Muscle of leg (tissue), 16 donors: ENCODE data around the gene LMF2. TPM values are rescaled to one million over a fixed set of nuclear protein-coding genes. Genes with fewer than 3 reads are reported as not detected.

ENCODE experiments used
- DNase-seq: peaks from one replicate; pipeline ENCODE4 v3.0.0; 2013
- H3K27ac ChIP-seq: one replicate; pipeline ENCODE4 v1.5.1; 2013; ENCODE audit warnings: mild to moderate bottlenecking, low read length, control low read depth
- H3K27me3 ChIP-seq: one replicate; pipeline ENCODE4 v1.6.1; 2013; ENCODE audit warnings: low read length; ENCODE audit not compliant: control insufficient read depth, insufficient read depth
- H3K36me3 ChIP-seq: one replicate; pipeline ENCODE4 v1.6.1; 2013; ENCODE audit warnings: low read length; ENCODE audit not compliant: control insufficient read depth, insufficient read depth
- H3K4me1 ChIP-seq: one replicate; pipeline ENCODE4 v1.6.1; 2013; ENCODE audit warnings: low read length; ENCODE audit not compliant: control insufficient read depth, insufficient read depth
- H3K4me3 ChIP-seq: one replicate; pipeline ENCODE4 v1.5.1; 2013; ENCODE audit warnings: low read length, control low read depth
- H3K9me3 ChIP-seq: replicated peaks from 2 replicates; pipeline ENCODE4 v1.6.1; 2013; ENCODE audit warnings: low read depth, low read length; ENCODE audit not compliant: control insufficient read depth
- WGBS: methylation state at CpG from one replicate; pipeline ENCODE4 v1.1.5; 2013; ENCODE audit warnings: missing lambda C conversion rate; ENCODE audit not compliant: insufficient coverage; 5-methylcytosine and 5-hydroxymethylcytosine counted together
- long read RNA-seq, 11 donors: transcript quantifications; one replicate each; lab custom pipeline, GENCODE V29; 2026
- polyA plus RNA-seq, 8 donors: library from polyadenylated mRNA; unstranded; fragments of 120-200 nt; gene quantifications; one replicate each; pipeline versions ENCODE4 v1.2.1 to v1.2.3, GENCODE V29; 2013; ENCODE audit warnings: inconsistent platforms in 1 of 8, low replicate concordance in 1 of 8; ENCODE audit not compliant: insufficient read length in 8 of 8, insufficient read depth in 1 of 8
- total RNA-seq: library from RNA; stranded (reverse); fragments of 120-200 nt; gene quantifications from one replicate; pipeline ENCODE4 v1.2.4, GENCODE V29; 2013

Gene LMF2
- total RNA-seq: 27.0 TPM
- 10 to 100 TPM; 35.5 to 54.1 (median 44.9) TPM for polyA plus RNA-seq
- long read RNA-seq, donor 1, partial matches to known transcripts: 0 of 1 reads
- long read RNA-seq, donor 1, other reads (novel, unspliced or antisense): 0 of 1 reads
- long read RNA-seq, donor 2: 0 reads
- long read RNA-seq, donor 3, transcript LMF2-202 (14 exons, 2,582 nt): major isoform, 6 of 6 reads
- long read RNA-seq, donor 3, partial matches to known transcripts: 0 of 6 reads
- long read RNA-seq, donor 3, other reads (novel, unspliced or antisense): 0 of 6 reads
- long read RNA-seq, donor 4, partial matches to known transcripts: 0 of 3 reads
- long read RNA-seq, donor 4, other reads (novel, unspliced or antisense): 0 of 3 reads
- long read RNA-seq, donor 5, transcript LMF2-202 (14 exons, 2,582 nt): major isoform, 18 of 19 reads
- long read RNA-seq, donor 5, partial matches to known transcripts: 0 of 19 reads
- long read RNA-seq, donor 5, other reads (novel, unspliced or antisense): 0 of 19 reads
- long read RNA-seq, donor 6, transcript LMF2-202 (14 exons, 2,582 nt): major isoform, 6 of 29 reads
- long read RNA-seq, donor 6, partial matches to known transcripts: 16 of 29 reads
- long read RNA-seq, donor 6, other reads (novel, unspliced or antisense): 6 of 29 reads
- long read RNA-seq, donor 7, partial matches to known transcripts: 0 of 4 reads
- long read RNA-seq, donor 7, other reads (novel, unspliced or antisense): 0 of 4 reads
- long read RNA-seq, donor 8, partial matches to known transcripts: 0 of 2 reads
- long read RNA-seq, donor 8, other reads (novel, unspliced or antisense): 0 of 2 reads
- long read RNA-seq, donor 9, partial matches to known transcripts: 10 of 13 reads
- long read RNA-seq, donor 9, other reads (novel, unspliced or antisense): 0 of 13 reads
- long read RNA-seq, donor 10, transcript LMF2-202 (14 exons, 2,582 nt): major isoform, 6 of 6 reads
- long read RNA-seq, donor 10, partial matches to known transcripts: 0 of 6 reads
- long read RNA-seq, donor 10, other reads (novel, unspliced or antisense): 0 of 6 reads
- long read RNA-seq, donor 11, transcript LMF2-202 (14 exons, 2,582 nt): major isoform, 7 of 7 reads
- long read RNA-seq, donor 11, partial matches to known transcripts: 0 of 7 reads
- long read RNA-seq, donor 11, other reads (novel, unspliced or antisense): 0 of 7 reads

DNA sequence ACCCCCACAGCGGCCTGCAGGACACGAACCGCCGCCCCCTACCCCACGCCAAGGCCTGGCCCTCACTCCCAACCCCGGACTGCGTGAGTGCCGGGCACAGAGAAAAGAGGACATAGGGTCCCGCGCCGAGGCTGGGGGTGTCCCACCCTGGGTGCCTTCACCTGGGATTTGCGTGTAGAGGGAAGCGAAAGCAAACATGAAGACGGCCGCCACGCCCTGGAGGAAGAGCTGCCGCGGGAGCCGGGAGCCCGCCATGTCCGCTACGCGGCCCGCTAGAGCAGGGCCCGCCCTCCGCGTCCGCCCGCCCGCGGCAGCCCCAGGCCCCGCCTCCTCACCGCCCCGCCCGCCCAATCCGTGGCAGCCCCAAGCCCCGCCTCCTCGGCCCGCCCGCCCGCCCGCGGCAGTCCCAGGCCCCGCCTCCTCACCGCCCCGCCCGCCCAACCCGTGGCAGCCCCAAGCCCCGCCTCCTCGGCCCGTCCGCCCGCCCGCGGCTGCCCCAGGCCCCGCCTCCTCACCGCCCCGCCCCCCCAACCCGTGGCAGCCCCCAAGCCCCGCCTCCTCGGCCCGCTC lies at the start of gene LMF2:
Gene LMF2, minus strand, starts transcription at position 282 of the 570 bp plus-strand sequence. Its CDS starts 27 bp downstream, at position 255.
- no peaks in the 10 kb centered on the region for H3K9me3 ChIP-seq
- DNase-seq: no peak
- H3K4me1 ChIP-seq: peaks cover 25% of the 10 kb centered on the region
- H3K4me3 ChIP-seq: peak within 1 kb of the TSS; percentile 83
- H3K27ac ChIP-seq: peak within 1 kb of the TSS; percentile 96
- H3K27me3 ChIP-seq: no peaks in the 10 kb centered on the region
- WGBS: 0% methylated on average over 20 of the region's 62 CpGs
- peaks cover 30% of the 10 kb centered on the region for H3K36me3 ChIP-seq

- no CpG with 5 or more reads among the region's 5 CpGs for WGBS
- no peak overlapping the region for H3K4me3 ChIP-seq
- no peaks in the 10 kb centered on the region for H3K9me3 ChIP-seq
- H3K27me3 ChIP-seq: peaks cover 8% of the 10 kb centered on the region
- DNase-seq: no peak
- no peak overlapping the region for H3K27ac ChIP-seq
- no peaks in the 10 kb centered on the region for H3K36me3 ChIP-seq
- no peaks in the 10 kb centered on the region for H3K4me1 ChIP-seq
These were observed 49.2 kb upstream of the LMF2 start for GRCh38 chr22:50556703-50557102.

GRCh38 chr22:50553310-50553709 lies 45.8 kb upstream of the LMF2 start:
- no peaks in the 10 kb centered on the region for H3K9me3 ChIP-seq
- peaks cover 22% of the 10 kb centered on the region for H3K27me3 ChIP-seq
- WGBS: 95% methylated on average over 6 of the region's 8 CpGs
- peaks cover under 1% of the 10 kb centered on the region for H3K4me1 ChIP-seq
- H3K27ac ChIP-seq: no peak overlapping the region
- DNase-seq: no peak
- no peaks in the 10 kb centered on the region for H3K36me3 ChIP-seq
- no peak overlapping the region for H3K4me3 ChIP-seq

GRCh38 chr22:50551160-50551752 lies 43.8 kb upstream of the LMF2 start:
- Histone ChIP-seq H3K27me3 (peaks cover 40% of the 10 kb centered on the region), H3K4me1 (peaks cover 4% of the 10 kb centered on the region), H3K36me3 (no peaks in the 10 kb centered on the region), H3K9me3 (no peaks in the 10 kb centered on the region), H3K4me3 (no peak overlapping the region), H3K27ac (no peak overlapping the region)
- DNase-seq: no peak
- WGBS: 89% methylated on average over 8 of the region's 11 CpGs

DNA sequence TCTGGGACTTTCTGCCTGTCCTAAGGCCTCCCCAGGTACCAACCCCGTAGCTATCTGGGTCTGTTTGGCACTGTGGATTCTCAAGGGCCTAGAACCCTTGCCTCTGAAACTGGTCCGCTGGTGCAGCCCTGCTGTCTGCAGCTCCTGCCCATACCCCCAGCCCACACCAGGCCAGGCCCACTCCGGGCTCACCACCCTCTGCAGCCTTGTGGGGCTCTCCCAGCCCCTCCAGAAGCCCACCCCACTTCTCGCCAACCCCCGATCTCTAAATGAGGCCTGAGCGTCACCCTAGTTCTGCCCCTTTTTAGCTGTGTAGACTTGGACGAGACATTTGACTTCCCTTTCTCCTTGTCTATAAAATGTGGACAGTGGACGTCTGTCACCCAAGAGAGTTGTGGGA lies 42.9 kb upstream of the LMF2 start:
- H3K9me3 ChIP-seq: no peaks in the 10 kb centered on the region
- H3K4me1 ChIP-seq: peaks cover 4% of the 10 kb centered on the region
- no peak for DNase-seq
- H3K4me3 ChIP-seq: no peak overlapping the region
- no peak overlapping the region for H3K27ac ChIP-seq
- 83% methylated on average over 7 of the region's 8 CpGs for WGBS
- peaks cover 49% of the 10 kb centered on the region for H3K27me3 ChIP-seq
- no peaks in the 10 kb centered on the region for H3K36me3 ChIP-seq

DNA sequence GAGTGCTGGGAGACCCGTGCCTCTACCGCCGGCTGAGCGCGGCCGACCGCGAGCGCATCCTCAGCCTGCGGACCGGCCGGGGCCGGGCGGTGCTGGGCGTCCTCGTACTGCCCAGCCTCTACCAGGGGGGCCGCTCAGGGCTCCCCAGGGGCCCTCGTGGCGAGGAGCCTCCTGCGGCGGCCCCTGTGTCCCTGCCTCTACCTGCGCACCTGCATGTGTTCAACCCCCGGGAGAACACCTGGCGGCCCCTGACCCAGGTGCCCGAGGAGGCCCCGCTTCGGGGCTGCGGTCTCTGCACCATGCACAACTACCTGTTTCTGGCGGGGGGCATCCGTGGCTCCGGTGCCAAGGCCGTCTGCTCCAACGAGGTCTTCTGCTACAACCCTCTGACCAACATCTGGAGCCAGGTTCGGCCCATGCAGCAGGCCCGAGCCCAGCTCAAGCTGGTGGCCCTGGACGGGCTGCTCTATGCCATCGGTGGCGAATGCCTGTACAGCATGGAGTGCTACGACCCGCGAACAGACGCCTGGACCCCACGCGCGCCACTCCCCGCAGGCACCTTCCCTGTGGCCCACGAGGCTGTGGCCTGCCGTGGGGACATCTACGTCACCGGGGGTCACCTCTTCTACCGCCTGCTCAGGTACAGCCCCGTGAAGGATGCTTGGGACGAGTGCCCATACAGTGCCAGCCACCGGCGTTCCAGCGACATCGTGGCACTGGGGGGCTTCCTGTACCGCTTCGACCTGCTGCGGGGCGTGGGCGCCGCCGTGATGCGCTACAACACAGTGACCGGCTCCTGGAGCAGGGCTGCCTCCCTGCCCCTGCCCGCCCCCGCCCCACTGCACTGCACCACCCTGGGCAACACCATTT lies 41.7 kb upstream of the LMF2 start:
- peaks cover 10% of the 10 kb centered on the region for H3K4me1 ChIP-seq
- WGBS: 64% methylated on average over 61 of the region's 68 CpGs
- DNase-seq: no peak
- no peaks in the 10 kb centered on the region for H3K9me3 ChIP-seq
- H3K4me3 ChIP-seq: no peak overlapping the region
- H3K27me3 ChIP-seq: peaks cover 61% of the 10 kb centered on the region
- H3K36me3 ChIP-seq: no peaks in the 10 kb centered on the region
- H3K27ac ChIP-seq: no peak overlapping the region

DNA sequence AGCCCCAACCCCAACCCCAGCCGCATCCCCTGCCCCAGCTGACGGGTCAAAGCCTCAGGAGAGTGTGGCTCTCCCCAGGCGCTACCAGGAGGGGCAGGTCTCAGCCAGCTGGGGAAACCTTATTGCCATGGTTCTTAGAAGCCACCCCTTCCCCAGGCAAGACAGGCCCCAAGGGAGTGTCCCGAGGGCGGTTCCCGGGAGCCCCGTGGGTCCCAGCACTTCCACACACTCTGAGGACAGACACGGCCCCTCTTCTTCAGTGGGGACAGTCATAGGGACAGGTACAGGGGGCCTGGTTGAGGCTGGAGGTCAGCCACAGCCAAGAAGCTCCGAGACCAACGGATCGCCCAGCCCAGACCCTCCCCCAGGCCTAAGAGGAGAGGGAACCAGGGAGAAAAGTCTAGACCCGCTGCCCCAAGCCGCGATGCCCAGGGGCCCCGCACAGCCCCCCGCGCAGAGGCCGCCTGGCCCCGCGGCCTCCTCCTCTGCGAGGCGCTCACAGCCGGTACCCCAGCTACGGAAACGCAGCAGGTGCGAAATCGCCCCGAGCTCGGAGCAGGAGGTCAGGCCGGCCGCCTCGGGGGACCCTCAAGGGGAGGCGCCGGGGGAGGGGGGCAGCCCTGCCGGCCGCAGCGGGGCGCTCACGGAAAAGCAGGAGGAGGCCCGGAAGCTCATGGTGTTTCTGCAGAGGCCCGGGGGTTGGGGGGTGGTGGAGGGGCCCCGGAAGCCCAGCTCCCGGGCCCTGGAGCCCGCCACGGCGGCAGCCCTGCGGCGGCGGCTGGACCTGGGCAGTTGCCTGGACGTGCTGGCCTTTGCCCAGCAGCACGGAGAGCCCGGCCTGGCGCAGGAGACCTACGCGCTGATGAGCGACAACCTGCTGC lies 40.8 kb upstream of the LMF2 start:
- peaks cover 13% of the 10 kb centered on the region for H3K4me1 ChIP-seq
- no peaks in the 10 kb centered on the region for H3K9me3 ChIP-seq
- no peak for DNase-seq
- no peak overlapping the region for H3K27ac ChIP-seq
- peak overlapping the region; percentile 8 for H3K4me3 ChIP-seq
- peaks cover 70% of the 10 kb centered on the region for H3K27me3 ChIP-seq
- WGBS: 2% methylated on average over 50 of the region's 56 CpGs
- no peaks in the 10 kb centered on the region for H3K36me3 ChIP-seq

GRCh38 chr22:50547263-50547985 lies 39.9 kb upstream of the LMF2 start:
- H3K4me1 ChIP-seq: peaks cover 13% of the 10 kb centered on the region
- no peaks in the 10 kb centered on the region for H3K36me3 ChIP-seq
- peaks cover 75% of the 10 kb centered on the region for H3K27me3 ChIP-seq
- no peaks in the 10 kb centered on the region for H3K9me3 ChIP-seq
- H3K27ac ChIP-seq: no peak overlapping the region
- 10% methylated on average over 35 of the region's 35 CpGs for WGBS
- DNase-seq: no peak
- H3K4me3 ChIP-seq: no peak overlapping the region
